GM06990 (cell line): ENCODE data around the gene CCR6.

Source experiments
- DNase-seq: peaks from one replicate; pipeline ENCODE4 v3.0.0-alpha.2; 2011; ENCODE audit not compliant: insufficient read length; ENCODE audit errors: extremely low read depth
- H3K27me3 ChIP-seq: replicated peaks from 2 replicates; pipeline ENCODE4 v1.6.0; 2011; ENCODE audit warnings: low read length; ENCODE audit not compliant: control insufficient read depth, insufficient read depth
- H3K36me3 ChIP-seq: 2 replicates; pipeline ENCODE4 v1.5.1; 2011; ENCODE audit warnings: low read length; ENCODE audit not compliant: control insufficient read depth, insufficient read depth
- H3K4me3 ChIP-seq: replicated peaks from 2 replicates; pipeline ENCODE4 v1.5.1; 2011; ENCODE audit warnings: low read depth, mild to moderate bottlenecking, control low read depth, low read length
- CTCF ChIP-seq: IDR thresholded peaks from 2 replicates; pipeline ENCODE4 v1.5.1; 2011; ENCODE audit warnings: low read length, control low read depth, mild to moderate bottlenecking, inconsistent platforms; ENCODE audit not compliant: insufficient read depth, poor library complexity, severe bottlenecking

The CCR6 gene

GRCh38 chr6:167124753-167125152, 1.9 kb downstream of the CCR6 start:
- TF ChIP-seq CTCF: no peak
- DNase-seq: no peak
- Histone ChIP-seq H3K27me3 (no peaks in the 10 kb centered on the region), H3K36me3 (no peaks in the 10 kb centered on the region), H3K4me3 (no peak overlapping the region)

- DNase-seq: no peak
- Histone ChIP-seq H3K36me3 (no peaks in the 10 kb centered on the region), H3K27me3 (no peaks in the 10 kb centered on the region), H3K4me3 (no peak overlapping the region)
- TF ChIP-seq CTCF: no peak
Measured at GRCh38 chr6:167125410-167125809, 2.5 kb downstream of the CCR6 start.

GRCh38 chr6:167125855-167126349, 3.0 kb downstream of the CCR6 start:
- Histone ChIP-seq H3K4me3 (no peak overlapping the region), H3K27me3 (no peaks in the 10 kb centered on the region), H3K36me3 (no peaks in the 10 kb centered on the region)
- no peak for DNase-seq
- TF ChIP-seq CTCF: no peak

GRCh38 chr6:167127785-167128531, 5.1 kb downstream of the CCR6 start:
- TF ChIP-seq CTCF: peak; percentile 6
- no peak overlapping the region for H3K4me3 ChIP-seq
- no peaks in the 10 kb centered on the region for H3K27me3 ChIP-seq
- DNase-seq: no peak
- no peaks in the 10 kb centered on the region for H3K36me3 ChIP-seq

GRCh38 chr6:167129159-167129558, 6.3 kb downstream of the CCR6 start:
- H3K36me3 ChIP-seq: no peaks in the 10 kb centered on the region
- H3K27me3 ChIP-seq: no peaks in the 10 kb centered on the region
- H3K4me3 ChIP-seq: no peak overlapping the region
- TF ChIP-seq CTCF: no peak
- peak; percentile 43 for DNase-seq
